ENCODE results near the gene KCMF1.

The KCMF1 gene

GRCh38 chr2:84995826-84996225 lies 24.9 kb downstream of the KCMF1 start:
- no peak for DNase-seq
- H3K27ac ChIP-seq = no peak overlapping the region
- no peaks in the 10 kb centered on the region for H3K9me3 ChIP-seq (ENCODE audit: severe bottlenecking)
- H3K36me3 ChIP-seq = peaks cover 8% of the 10 kb centered on the region; the same call in 1 of the 2 replicates
- TF ChIP-seq CTCF (IDR thresholded peaks at IDR 0.05; ENCODE audit: low read depth, low read length) = no peak
- H3K27me3 ChIP-seq (ENCODE audit: insufficient read depth, low read depth, severe bottlenecking) = no peaks in the 10 kb centered on the region
- H3K4me3 ChIP-seq (ENCODE audit: low read depth, low read length) = no peak overlapping the region

GRCh38 chr2:84996909-84997308 lies 25.9 kb downstream of the KCMF1 start:
- no peak for DNase-seq
- TF ChIP-seq CTCF (IDR thresholded peaks at IDR 0.05; ENCODE audit: low read depth, low read length) = no peak
- H3K4me3 ChIP-seq (ENCODE audit: low read depth, low read length) = no peak overlapping the region
- H3K27me3 ChIP-seq (ENCODE audit: insufficient read depth, low read depth, severe bottlenecking) = no peaks in the 10 kb centered on the region
- no peak overlapping the region for H3K27ac ChIP-seq
- H3K9me3 ChIP-seq (ENCODE audit: severe bottlenecking) = no peaks in the 10 kb centered on the region
- H3K36me3 ChIP-seq = peaks cover 3% of the 10 kb centered on the region; the same call in 1 of the 2 replicates

GRCh38 chr2:84999553-84999955 lies 28.6 kb downstream of the KCMF1 start:
- no peak overlapping the region for H3K4me3 ChIP-seq (ENCODE audit: low read depth, low read length)
- H3K27ac ChIP-seq = no peak overlapping the region
- H3K27me3 ChIP-seq (ENCODE audit: insufficient read depth, low read depth, severe bottlenecking) = no peaks in the 10 kb centered on the region
- no peaks in the 10 kb centered on the region for H3K36me3 ChIP-seq
- DNase-seq = no peak
- no peak for TF ChIP-seq CTCF (IDR thresholded peaks at IDR 0.05; ENCODE audit: low read depth, low read length)
- no peaks in the 10 kb centered on the region for H3K9me3 ChIP-seq (ENCODE audit: severe bottlenecking)

- no peak for DNase-seq
- TF ChIP-seq CTCF (IDR thresholded peaks at IDR 0.05; ENCODE audit: low read depth, low read length) = no peak
- H3K36me3 ChIP-seq = 0 out of 2 replicates have a peak, but pooled peaks cover 3% of the 10 kb centered on the region
- H3K4me3 ChIP-seq (ENCODE audit: low read depth, low read length) = no peak overlapping the region
- no peaks in the 10 kb centered on the region for H3K27me3 ChIP-seq (ENCODE audit: insufficient read depth, low read depth, severe bottlenecking)
- no peak overlapping the region for H3K27ac ChIP-seq
- H3K9me3 ChIP-seq (ENCODE audit: severe bottlenecking) = no peaks in the 10 kb centered on the region
These were observed 30.6 kb downstream of the KCMF1 start for GRCh38 chr2:85001595-85001994.

- Histone ChIP-seq H3K27me3 (ENCODE audit: insufficient read depth, low read depth, severe bottlenecking) (no peaks in the 10 kb centered on the region), H3K4me3 (ENCODE audit: low read depth, low read length) (no peak overlapping the region), H3K27ac (no peak overlapping the region), H3K9me3 (ENCODE audit: severe bottlenecking) (peaks cover 3% of the 10 kb centered on the region), H3K36me3 (peaks cover 8% of the 10 kb centered on the region)
- DNase-seq = no peak
- no peak for TF ChIP-seq CTCF (IDR thresholded peaks at IDR 0.05; ENCODE audit: low read depth, low read length)
These were observed 31.6 kb downstream of the KCMF1 start for GRCh38 chr2:85002534-85002933.

- Histone ChIP-seq H3K27ac (no peak overlapping the region), H3K27me3 (ENCODE audit: insufficient read depth, low read depth, severe bottlenecking) (no peaks in the 10 kb centered on the region), H3K36me3 (peaks cover 13% of the 10 kb centered on the region), H3K9me3 (ENCODE audit: severe bottlenecking) (peaks cover 3% of the 10 kb centered on the region), H3K4me3 (ENCODE audit: low read depth, low read length) (no peak overlapping the region)
- DNase-seq = no peak
- no peak for TF ChIP-seq CTCF (IDR thresholded peaks at IDR 0.05; ENCODE audit: low read depth, low read length)
These were observed 37.3 kb downstream of the KCMF1 start for GRCh38 chr2:85008252-85008651.

Data from WERI-Rb-1 (cell line).